HG03342 (cell line): Measurements from ENCODE around the gene MCTP2.

Experiments
- ATAC-seq: cut with Tn5 transposase; IDR thresholded peaks from one replicate; pipeline ENCODE4 v1.9.1; 2021; ENCODE audit warnings: mild to moderate bottlenecking, moderate library complexity; ENCODE audit not compliant: unreplicated experiment

The MCTP2 gene

GRCh38 chr15:94293411-94294402 lies 62.3 kb downstream of the MCTP2 start:
- ATAC-seq, result no peak

GRCh38 chr15:94294556-94294955 lies 63.2 kb downstream of the MCTP2 start:
- no peak for ATAC-seq

DNA sequence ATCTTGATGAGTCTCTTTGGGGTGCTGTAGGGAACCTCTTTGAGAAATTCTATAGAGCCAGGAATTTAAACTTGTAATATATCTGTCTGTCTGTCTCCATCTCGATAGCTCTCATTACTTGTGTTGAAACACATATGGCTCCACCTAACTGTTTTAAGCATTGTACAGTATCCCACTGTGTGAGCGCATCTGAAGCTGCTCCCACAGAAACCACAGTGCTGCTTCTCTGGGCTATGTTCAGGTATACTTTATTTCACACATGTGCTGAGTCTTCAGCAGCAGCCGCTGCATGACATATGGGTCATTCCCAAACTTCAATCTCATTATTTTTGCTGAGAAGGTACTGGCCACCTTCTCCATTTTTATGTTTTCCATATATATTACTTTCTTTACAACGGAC lies 63.9 kb downstream of the MCTP2 start:
- ATAC-seq, result no peak

GRCh38 chr15:94296717-94297116 lies 65.4 kb downstream of the MCTP2 start:
- ATAC-seq, result no peak

- ATAC-seq, result peak; percentile 64
These were observed 66.2 kb downstream of the MCTP2 start for GRCh38 chr15:94297558-94297957.

DNA sequence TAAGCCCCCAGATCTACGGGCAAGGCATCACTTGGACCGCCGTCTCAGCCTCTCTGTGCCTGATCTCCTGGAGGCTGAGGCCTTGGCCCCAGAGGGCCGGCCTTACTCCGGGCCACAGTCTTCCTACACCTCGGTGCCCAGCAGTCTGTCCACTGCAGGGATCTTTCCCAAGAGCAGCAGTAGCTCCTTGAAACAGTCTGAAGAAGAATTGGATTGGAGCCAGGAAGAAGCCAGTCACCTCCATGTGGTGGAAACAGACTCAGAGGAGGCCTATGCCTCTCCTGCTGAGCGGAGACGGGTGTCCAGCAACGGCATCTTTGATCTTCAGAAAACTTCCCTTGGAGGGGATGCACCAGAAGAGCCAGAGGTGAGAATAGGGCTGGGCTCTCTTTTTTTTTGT lies 67.0 kb downstream of the MCTP2 start:
- ATAC-seq, result no peak

- ATAC-seq, result no peak
These were observed 69.3 kb downstream of the MCTP2 start for GRCh38 chr15:94300612-94301011.

DNA sequence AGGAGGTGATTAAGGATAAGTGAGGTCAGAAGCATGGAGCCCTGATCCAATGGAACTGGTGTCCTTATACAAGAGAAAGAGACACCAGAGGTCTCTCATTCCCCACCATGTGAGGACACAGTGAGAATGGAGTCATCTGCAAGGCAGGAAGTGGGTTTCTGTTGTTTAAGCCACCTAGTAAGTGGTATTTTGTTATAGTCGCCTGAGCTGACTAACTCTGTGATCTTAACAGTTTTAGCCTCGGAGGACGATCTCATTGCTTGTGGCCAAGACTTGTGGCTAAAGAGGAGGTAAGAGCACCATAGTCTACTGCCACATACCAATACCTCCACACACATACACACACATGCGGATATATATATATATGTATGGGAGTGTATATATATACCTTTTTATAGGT lies 73.8 kb downstream of the MCTP2 start:
- ATAC-seq, result peak; percentile 49

GRCh38 chr15:94306700-94307650 lies 75.6 kb downstream of the MCTP2 start:
- peak; percentile 83 for ATAC-seq

- no peak for ATAC-seq
These were observed 81.6 kb downstream of the MCTP2 start for GRCh38 chr15:94312946-94313345.

DNA sequence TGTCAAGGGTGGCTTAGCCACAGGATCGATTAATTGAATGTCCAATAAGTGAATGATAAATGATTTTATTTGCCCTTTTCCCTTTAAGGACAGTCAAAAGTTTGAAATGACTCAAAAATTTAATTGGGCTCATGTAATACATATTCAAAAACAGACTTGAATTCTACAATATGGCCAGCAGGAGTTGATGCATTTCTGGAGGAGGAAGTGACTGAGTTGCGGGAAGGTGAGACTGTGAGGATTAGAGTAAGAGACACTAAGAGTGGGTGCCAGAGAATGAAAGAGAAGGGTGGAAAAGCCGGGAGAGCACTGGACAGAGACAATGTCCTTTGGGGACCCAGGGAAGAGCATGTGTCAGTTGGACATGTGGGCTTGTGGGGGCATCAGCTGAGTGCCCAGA lies 83.3 kb downstream of the MCTP2 start:
- ATAC-seq, result no peak

DNA sequence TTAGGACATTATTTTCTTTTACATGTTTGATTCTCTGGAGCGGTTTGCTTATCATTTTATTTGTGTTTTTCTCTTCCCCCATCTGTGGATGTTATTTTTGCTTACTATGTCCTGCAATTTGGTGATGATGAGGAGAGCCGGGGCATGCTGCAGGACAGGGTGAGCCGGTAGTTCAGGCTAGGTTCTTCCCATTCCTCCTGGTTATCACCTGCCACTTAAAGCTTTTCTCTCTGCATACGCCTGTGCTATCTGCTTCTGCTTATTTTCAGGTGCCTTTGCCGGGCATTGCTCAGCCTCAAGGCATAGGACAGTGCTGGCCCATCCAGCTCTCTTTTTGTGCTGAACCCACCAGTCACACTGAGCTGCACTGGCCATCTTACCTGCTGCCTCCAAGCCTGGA lies 85.8 kb downstream of the MCTP2 start:
- no peak for ATAC-seq

GRCh38 chr15:94322141-94322540 lies 90.8 kb downstream of the MCTP2 start:
- no peak for ATAC-seq

DNA sequence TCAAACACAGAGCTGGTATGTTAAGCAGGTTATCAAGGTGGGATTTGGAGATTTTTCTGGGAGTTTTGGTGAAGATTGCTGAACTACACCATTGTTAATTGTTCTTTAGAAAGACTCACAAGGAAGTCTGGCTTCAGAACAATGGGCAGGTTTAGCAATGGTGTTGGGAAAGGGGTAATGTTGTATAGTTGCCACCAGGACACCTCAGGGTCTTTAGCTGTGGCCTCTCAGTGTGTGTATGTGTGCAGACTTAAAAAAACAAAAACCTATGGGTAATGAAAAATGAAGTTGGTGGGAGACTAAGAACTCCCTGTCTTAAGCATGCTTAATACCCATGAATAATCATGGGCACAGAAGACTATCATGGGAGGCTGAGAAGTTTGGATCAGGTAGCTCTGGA lies 91.7 kb downstream of the MCTP2 start:
- ATAC-seq, result no peak

DNA sequence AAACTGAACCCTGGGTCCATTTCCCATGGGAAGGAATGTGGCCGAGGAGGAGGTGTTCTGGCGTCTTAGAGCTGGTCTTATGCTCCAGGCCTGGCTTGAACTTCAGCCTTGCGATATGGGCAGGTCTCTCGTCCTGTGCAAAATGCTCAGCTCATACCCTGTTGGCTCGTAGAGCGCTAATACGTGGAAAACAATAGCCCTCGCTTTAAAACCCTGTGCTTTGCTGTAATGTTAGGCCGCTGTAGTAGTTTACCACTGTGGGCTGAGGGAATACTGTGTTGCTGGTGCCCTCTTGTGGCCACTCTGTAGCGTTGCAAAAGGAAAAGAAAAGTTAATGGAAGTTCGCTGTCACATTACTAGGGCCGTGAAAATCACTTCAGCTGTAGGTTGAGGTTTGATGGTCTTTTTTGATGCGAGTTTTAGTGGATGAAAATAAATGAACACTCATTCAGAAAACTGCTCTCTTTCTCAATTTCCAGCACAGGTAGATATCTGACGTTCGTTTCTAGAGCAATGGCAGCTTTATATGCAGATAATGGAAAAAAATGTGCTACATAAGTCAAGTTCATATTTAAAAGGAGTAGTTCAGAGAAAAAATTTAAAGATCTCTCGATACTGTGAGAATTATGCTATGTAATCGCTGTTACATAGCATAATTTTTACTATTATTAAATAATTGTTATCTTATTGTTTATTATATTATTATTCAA lies 92.9 kb downstream of the MCTP2 start:
- peak; percentile 86 for ATAC-seq

- no peak for ATAC-seq
These were observed 93.7 kb downstream of the MCTP2 start for GRCh38 chr15:94324835-94325767.

DNA sequence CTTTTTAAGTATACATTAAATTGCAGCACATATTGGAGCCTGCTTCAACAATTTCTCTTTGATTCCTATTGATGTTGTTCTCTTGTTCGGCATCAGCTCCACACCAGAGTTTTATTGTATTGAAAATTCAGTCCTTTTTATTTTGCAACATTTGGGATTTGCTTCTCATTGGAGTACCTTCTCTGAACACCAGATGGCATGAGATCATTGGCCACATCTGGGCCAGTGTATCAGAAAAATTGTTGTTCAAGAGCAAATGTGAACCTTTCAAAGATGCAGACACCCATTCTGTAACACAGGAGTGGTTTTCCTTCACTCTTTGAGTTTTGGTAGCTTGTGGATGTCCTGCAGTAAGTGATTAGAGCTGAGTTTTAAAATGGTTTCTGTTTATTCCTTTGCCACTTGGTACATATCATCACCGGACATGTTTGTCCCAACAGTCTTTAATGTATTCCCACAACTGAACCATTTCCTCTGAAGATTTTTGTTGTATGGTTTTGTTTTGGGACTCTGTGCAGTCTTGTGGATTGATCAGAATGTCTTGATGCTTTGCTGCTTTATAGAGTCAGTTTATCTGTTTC lies 96.1 kb downstream of the MCTP2 start:
- ATAC-seq, result peak; percentile 39

- no peak for ATAC-seq
These were observed 100.4 kb downstream of the MCTP2 start for GRCh38 chr15:94331731-94332130.

DNA sequence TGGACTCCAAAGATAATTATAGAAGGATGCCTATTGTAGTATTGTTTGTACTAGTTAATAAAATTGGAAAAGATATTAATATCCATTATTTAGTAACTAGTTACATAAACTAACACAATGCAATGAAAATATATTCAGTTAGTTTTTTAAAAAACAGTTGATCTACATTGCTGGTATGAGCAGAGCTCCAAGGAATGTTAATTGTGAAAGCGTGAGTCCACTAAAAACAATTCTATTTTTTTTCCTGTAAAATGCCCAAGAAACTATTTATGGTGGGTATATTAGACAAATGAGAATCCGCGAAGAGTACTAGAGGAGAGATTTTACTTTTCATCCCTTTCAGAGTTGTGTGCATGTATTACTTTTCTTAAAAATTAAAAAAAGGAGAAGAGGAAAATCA lies 104.3 kb downstream of the MCTP2 start:
- no peak for ATAC-seq
